ENCODE results near the gene SLC46A3. TPM values are rescaled to one million over a fixed set of nuclear protein-coding genes. Genes with fewer than 3 reads are reported as not detected.

SLC46A3 gene
- total and polyA plus RNA-seq, 4 donors: 7.0 to 63.3 (median 32.6) TPM

- no peak for TF ChIP-seq CTCF (IDR thresholded peaks at IDR 0.05; ENCODE audit: low read depth, low read length, missing input control)
- TF ChIP-seq GABPA (IDR thresholded peaks at IDR 0.05 in 1 of 2, conservative IDR thresholded peaks at IDR 0.05 in 1 of 2): no peak
- TF ChIP-seq RAD21 (IDR thresholded peaks at IDR 0.05): no peak
- no peak for TF ChIP-seq JUND (IDR thresholded peaks at IDR 0.05)
- no peak for TF ChIP-seq NR2F2 (IDR thresholded peaks at IDR 0.05)
- TF ChIP-seq HNF4G (IDR thresholded peaks at IDR 0.05): no peak
- TF ChIP-seq FOXA1 (IDR thresholded peaks at IDR 0.05): no peak
- no peak for TF ChIP-seq EGR1 (IDR thresholded peaks at IDR 0.05; ENCODE audit: low read depth in 2 of 2)
- TF ChIP-seq TAF1 (conservative IDR thresholded peaks at IDR 0.05): no peak
- no peak for TF ChIP-seq RXRA (IDR thresholded peaks at IDR 0.05)
- TF ChIP-seq YY1 (IDR thresholded peaks at IDR 0.05): no peak
Observed at GRCh38 chr13:28739376-28739775, 20.6 kb upstream of the SLC46A3 start (continued).

GRCh38 chr13:28735481-28736029 is 16.8 kb upstream of the SLC46A3 start:
- H3K36me3 ChIP-seq (ENCODE audit: control insufficient read depth in 4 of 4, insufficient read depth in 3 of 4, low read depth in 1 of 4, low read length in 3 of 4): no peaks in the 10 kb centered on the region
- H3K4me1 ChIP-seq (ENCODE audit: control insufficient read depth in 4 of 4, insufficient read depth in 4 of 4, low read length in 3 of 4): peaks cover 0 to 10% (median 2%) of the 10 kb centered on the region in 4 donors
- no peak overlapping the region for H3K4me3 ChIP-seq (ENCODE audit: low read depth in 1 of 3, low read length in 3 of 3)
- DNase-seq (ENCODE audit: low spot score): no peak
- no peak overlapping the region for H3K9ac ChIP-seq (ENCODE audit: low read depth in 1 of 2, low read length in 2 of 2)
- no peak for TF ChIP-seq REST (IDR thresholded peaks at IDR 0.05)
- no peak for TF ChIP-seq ATF3 (IDR thresholded peaks at IDR 0.05)
- no peak for TF ChIP-seq FOXA1 (IDR thresholded peaks at IDR 0.05)
- no peak for TF ChIP-seq CTCF (IDR thresholded peaks at IDR 0.05; ENCODE audit: low read depth, low read length, missing input control)
- TF ChIP-seq MAX (IDR thresholded peaks at IDR 0.05): no peak
- TF ChIP-seq FOXA2 (IDR thresholded peaks at IDR 0.05): no peak
- no peak for TF ChIP-seq TAF1 (conservative IDR thresholded peaks at IDR 0.05)
- TF ChIP-seq HNF4A (conservative IDR thresholded peaks at IDR 0.05): no peak
- TF ChIP-seq NR2F2 (IDR thresholded peaks at IDR 0.05): no peak
- TF ChIP-seq JUND (IDR thresholded peaks at IDR 0.05): no peak
- TF ChIP-seq RAD21 (IDR thresholded peaks at IDR 0.05): no peak
- TF ChIP-seq HNF4G (IDR thresholded peaks at IDR 0.05): no peak
- TF ChIP-seq RXRA (IDR thresholded peaks at IDR 0.05): no peak
- no peak for TF ChIP-seq EGR1 (IDR thresholded peaks at IDR 0.05; ENCODE audit: low read depth in 2 of 2)
- no peak for TF ChIP-seq GABPA (IDR thresholded peaks at IDR 0.05 in 1 of 2, conservative IDR thresholded peaks at IDR 0.05 in 1 of 2)
- no peak for TF ChIP-seq SP1 (IDR thresholded peaks at IDR 0.05)
- no peaks in the 10 kb centered on the region for H3K27me3 ChIP-seq (ENCODE audit: control insufficient read depth in 4 of 4, insufficient read depth in 4 of 4, low read length in 3 of 4)
- no peaks in the 10 kb centered on the region for H3K9me3 ChIP-seq (ENCODE audit: control insufficient read depth in 4 of 4, low read length in 3 of 4)
- no peak overlapping the region for H3K27ac ChIP-seq (ENCODE audit: low read depth in 1 of 2, low read length in 2 of 2)
- 91% methylated on average over 8 of the region's 8 CpGs for WGBS
